Testis (tissue), 3 donors: ENCODE results near the gene RGS18. TPM values are rescaled to one million over a fixed set of nuclear protein-coding genes. Genes with fewer than 3 reads are reported as not detected.

Experiments
- DNase-seq: peaks from one replicate; pipeline ENCODE4 v3.0.0-alpha.2; 2019
- H3K27ac ChIP-seq, 2 donors: fragments of 200-600 bp; sonication (generic); one replicate each; pipeline ENCODE4 v1.5.1; 2019
- H3K27me3 ChIP-seq: fragments of 200-600 bp; sonication (generic); one replicate; pipeline ENCODE4 v1.5.1; 2019
- H3K36me3 ChIP-seq: fragments of 200-600 bp; sonication (generic); one replicate; pipeline ENCODE4 v1.5.1; 2017; ENCODE audit warnings: low read depth; ENCODE audit errors: missing control alignments
- H3K4me1 ChIP-seq: fragments of 200-600 bp; sonication (generic); one replicate; pipeline ENCODE4 v1.5.1; 2019
- H3K4me3 ChIP-seq, 2 donors: fragments of 200-600 bp; sonication (generic); one replicate each; pipeline ENCODE4 v1.5.1; 2017 to 2019
- H3K9me3 ChIP-seq: fragments of 200-600 bp; sonication (generic); one replicate; pipeline ENCODE4 v1.5.1; 2017
- POLR2A ChIP-seq: fragments of 450-650 bp; IDR thresholded peaks from one replicate; pipeline ENCODE4 v1.6.1; 2017; ENCODE audit warnings: antibody characterized with exemption, mild to moderate bottlenecking, moderate library complexity
- WGBS, 2 donors: methylation state at CpG; one replicate each; pipeline ENCODE4 v1.1.5; 2018; 5-methylcytosine and 5-hydroxymethylcytosine counted together
- intact Hi-C: fragments of 100-400 bp; cut with DNase I; formaldehyde crosslinking; loops from one replicate; pipeline ENCODE4 v1.15.1; 2023; ENCODE audit warnings: low total_unique reads
- polyA plus RNA-seq: library from polyadenylated mRNA; stranded (reverse); fragments of 350-450 nt; fragmentation: Illumina TruSeq; extraction: RNeasy Lipid Tissue Mini Kit (QIAGEN cat#74804); gene quantifications from one replicate; pipeline ENCODE4 v1.2.3, GENCODE V29; 2014; ENCODE audit warnings: low read depth, low replicate concordance; ENCODE audit not compliant: insufficient read depth
- total RNA-seq, 2 donors: library from RNA; depleted of rRNA; stranded (reverse); fragments of >200 nt; gene quantifications; one replicate each; pipeline ENCODE4 v1.2.3, GENCODE V29; 2016
- TF ChIP-seq, protein P1 (sequence below), 3 experiments: fragments of 450-650 bp in 2 of 3; fragments of 200-600 bp in 1 of 3; sonication (generic) in 1 of 3; IDR thresholded peaks; one replicate each; pipeline ENCODE4 v1.5.1; 2016 to 2019; ENCODE audit warnings: antibody characterized with exemption in 3 of 3, mild to moderate bottlenecking in 2 of 3, moderate library complexity in 1 of 3

RGS18 gene
- total and polyA plus RNA-seq, 3 donors from 2014 or later: 0.75 to 1.7 (median 0.79) TPM

- no peaks in the 10 kb centered on the region for H3K27me3 ChIP-seq
- H3K36me3 ChIP-seq: no peaks in the 10 kb centered on the region
- TF ChIP-seq POLR2A: no peak
- TF ChIP-seq, protein P1, sequence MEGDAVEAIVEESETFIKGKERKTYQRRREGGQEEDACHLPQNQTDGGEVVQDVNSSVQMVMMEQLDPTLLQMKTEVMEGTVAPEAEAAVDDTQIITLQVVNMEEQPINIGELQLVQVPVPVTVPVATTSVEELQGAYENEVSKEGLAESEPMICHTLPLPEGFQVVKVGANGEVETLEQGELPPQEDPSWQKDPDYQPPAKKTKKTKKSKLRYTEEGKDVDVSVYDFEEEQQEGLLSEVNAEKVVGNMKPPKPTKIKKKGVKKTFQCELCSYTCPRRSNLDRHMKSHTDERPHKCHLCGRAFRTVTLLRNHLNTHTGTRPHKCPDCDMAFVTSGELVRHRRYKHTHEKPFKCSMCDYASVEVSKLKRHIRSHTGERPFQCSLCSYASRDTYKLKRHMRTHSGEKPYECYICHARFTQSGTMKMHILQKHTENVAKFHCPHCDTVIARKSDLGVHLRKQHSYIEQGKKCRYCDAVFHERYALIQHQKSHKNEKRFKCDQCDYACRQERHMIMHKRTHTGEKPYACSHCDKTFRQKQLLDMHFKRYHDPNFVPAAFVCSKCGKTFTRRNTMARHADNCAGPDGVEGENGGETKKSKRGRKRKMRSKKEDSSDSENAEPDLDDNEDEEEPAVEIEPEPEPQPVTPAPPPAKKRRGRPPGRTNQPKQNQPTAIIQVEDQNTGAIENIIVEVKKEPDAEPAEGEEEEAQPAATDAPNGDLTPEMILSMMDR (IDR thresholded peaks at IDR 0.05): no peak
- H3K4me1 ChIP-seq: no peaks in the 10 kb centered on the region
- H3K9me3 ChIP-seq: no peaks in the 10 kb centered on the region
- 92 to 100% methylated on average over 1 of the region's 1 CpG for WGBS, 2 donors
- H3K4me3 ChIP-seq: no peak overlapping the region
- no peak overlapping the region for H3K27ac ChIP-seq
- intact Hi-C loops: no loop called here
- no peak for DNase-seq
Measured at GRCh38 chr1:192183788-192184187, 25.5 kb downstream of the RGS18 start.

- DNase-seq: no peak
- TF ChIP-seq, protein P1 (IDR thresholded peaks at IDR 0.05): no peak
- no peak for TF ChIP-seq POLR2A
- Histone ChIP-seq H3K4me3 (no peak overlapping the region), H3K27ac (no peak overlapping the region), H3K27me3 (no peaks in the 10 kb centered on the region), H3K36me3 (no peaks in the 10 kb centered on the region), H3K9me3 (no peaks in the 10 kb centered on the region), H3K4me1 (no peaks in the 10 kb centered on the region)
- WGBS, 2 donors: 54 to 59% methylated on average over 4 of the region's 4 CpGs
- intact Hi-C loops: no loop called here
Measured at GRCh38 chr1:192186197-192186596, 27.9 kb downstream of the RGS18 start.

DNA sequence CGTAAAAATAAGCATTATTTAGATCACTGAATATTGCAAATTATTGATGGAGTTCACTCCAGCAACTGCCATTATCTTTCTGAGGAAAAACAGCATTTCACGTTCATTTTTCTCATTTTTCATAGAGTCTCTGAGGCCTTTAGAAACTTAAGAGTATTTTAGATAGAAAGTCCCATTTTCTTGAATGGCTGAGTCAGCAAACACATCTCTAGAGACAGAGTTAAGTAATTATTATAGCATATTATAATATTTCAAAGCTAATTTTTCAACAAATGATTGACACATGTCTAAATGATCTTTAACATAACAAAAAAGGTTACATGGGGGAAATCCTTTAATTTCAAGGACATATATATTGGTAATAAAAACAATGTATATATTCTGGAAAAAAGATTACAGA is 31.8 kb downstream of the RGS18 start:
- intact Hi-C loops: no loop called here
- Histone ChIP-seq H3K4me3 (no peak overlapping the region), H3K9me3 (no peaks in the 10 kb centered on the region), H3K27me3 (no peaks in the 10 kb centered on the region), H3K4me1 (no peaks in the 10 kb centered on the region), H3K27ac (no peak overlapping the region), H3K36me3 (no peaks in the 10 kb centered on the region)
- TF ChIP-seq, protein P1 (IDR thresholded peaks at IDR 0.05): no peak
- no peak for TF ChIP-seq POLR2A
- no peak for DNase-seq
- WGBS, 2 donors: 85 to 90% methylated on average over 2 of the region's 2 CpGs

DNA sequence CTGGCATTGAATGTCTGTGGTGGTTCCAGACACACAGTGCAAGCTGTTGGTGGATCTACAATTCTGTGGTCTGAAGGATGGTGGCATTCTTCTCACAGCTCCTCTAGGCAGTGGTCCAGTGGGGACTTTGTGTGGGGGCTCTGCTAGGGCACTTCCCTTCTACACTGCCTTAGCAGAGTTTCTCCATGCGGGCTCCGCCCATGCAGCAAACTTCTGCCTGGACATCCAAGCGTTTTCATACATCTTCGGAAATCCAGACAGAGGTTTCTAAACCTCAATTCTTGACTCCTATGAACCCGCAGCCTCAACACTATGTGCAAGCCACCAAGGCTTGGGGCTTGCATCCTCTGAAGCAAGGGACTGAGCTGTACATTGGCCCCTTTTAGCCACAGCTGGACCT is 43.0 kb downstream of the RGS18 start:
- no peak overlapping the region for H3K4me3 ChIP-seq
- DNase-seq: no peak
- intact Hi-C loops: no loop called here
- WGBS, 2 donors: 78 to 89% methylated on average over 5 of the region's 5 CpGs
- H3K4me1 ChIP-seq: no peaks in the 10 kb centered on the region
- TF ChIP-seq, protein P1 (IDR thresholded peaks at IDR 0.05): no peak
- TF ChIP-seq POLR2A: no peak
- H3K36me3 ChIP-seq: no peaks in the 10 kb centered on the region
- H3K27ac ChIP-seq: no peak overlapping the region
- H3K27me3 ChIP-seq: no peaks in the 10 kb centered on the region
- H3K9me3 ChIP-seq: no peaks in the 10 kb centered on the region

- no peaks in the 10 kb centered on the region for H3K9me3 ChIP-seq
- no peak for DNase-seq
- no peaks in the 10 kb centered on the region for H3K4me1 ChIP-seq
- intact Hi-C loops: no loop called here
- no peak overlapping the region for H3K27ac ChIP-seq
- H3K36me3 ChIP-seq: no peaks in the 10 kb centered on the region
- no peak overlapping the region for H3K4me3 ChIP-seq
- no peak for TF ChIP-seq POLR2A
- TF ChIP-seq, protein P1 (IDR thresholded peaks at IDR 0.05): no peak
- no peaks in the 10 kb centered on the region for H3K27me3 ChIP-seq
Measured at GRCh38 chr1:192224396-192224795, 66.1 kb downstream of the RGS18 start.
